Measurements from ENCODE around the gene WDR45. TPM values are rescaled to one million over a fixed set of nuclear protein-coding genes. Genes with fewer than 3 reads are reported as not detected.
"Not testable (repeated sequence)": the region's sequence is repeated elsewhere in the genome, so short reads cannot be mapped to it uniquely, and the experiment has no call there.

The WDR45 gene
- total RNA-seq, result 91.3 and 95.8 TPM in 2 replicates
- long read RNA-seq, transcript WDR45-207 (11 exons, 1,639 nt), result major isoform, 184 of 331 reads
- long read RNA-seq, transcript WDR45-224 (10 exons, 1,301 nt), result minor isoform, 28 of 331 reads
- long read RNA-seq, transcript WDR45-206 (11 exons, 1,381 nt), result minor isoform, 24 of 331 reads
- long read RNA-seq, partial matches to known transcripts, result 11 of 331 reads
- long read RNA-seq, other reads (novel, unspliced or antisense), result 82 of 331 reads

DNA sequence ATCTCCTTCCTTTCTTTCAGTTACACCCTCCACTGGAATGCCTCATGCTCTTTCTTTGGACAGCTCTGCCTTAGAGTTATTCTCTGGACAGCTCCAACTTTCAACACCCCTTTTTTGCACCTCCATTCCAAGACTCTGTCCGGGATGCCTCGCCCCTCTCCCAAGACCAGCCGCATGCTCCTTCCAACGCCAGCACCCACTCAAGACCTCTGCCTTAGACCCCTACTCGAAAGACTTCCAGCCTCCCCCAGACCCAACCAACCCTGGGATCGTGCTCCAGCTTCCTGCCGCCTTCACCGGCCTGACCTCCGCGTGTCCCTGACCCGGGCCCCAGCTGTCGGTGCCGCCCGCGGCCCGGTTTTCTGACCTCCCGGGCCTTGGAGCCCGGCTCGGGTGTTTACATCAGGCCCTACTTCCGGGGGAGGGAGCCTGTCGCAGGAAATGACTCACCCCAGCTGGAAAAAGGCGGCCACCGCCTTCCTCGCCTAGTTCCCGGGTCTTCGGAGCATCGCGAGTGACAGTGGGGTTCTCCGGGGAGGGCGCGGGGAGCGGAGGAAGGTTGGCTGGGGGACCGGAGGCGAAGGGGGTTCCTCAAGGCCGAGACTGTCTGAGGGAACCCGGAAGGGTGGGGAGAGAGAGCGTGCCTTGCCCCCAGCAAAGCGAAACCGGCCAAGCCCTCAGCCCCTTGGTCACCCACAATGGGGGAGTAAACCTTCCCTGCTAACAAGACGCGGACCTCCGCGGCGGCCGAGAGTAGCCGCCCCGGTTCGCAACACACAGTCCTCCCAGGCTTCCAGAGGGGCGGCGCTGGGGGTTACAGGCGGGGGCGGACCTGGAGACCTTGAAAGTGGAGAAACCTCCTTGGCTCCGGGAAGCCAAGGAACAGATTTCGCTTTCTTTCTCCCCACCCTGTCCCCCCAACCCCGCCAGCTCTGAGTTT is at the start of gene WDR45:
Gene WDR45, minus strand, starts transcription at position 399 of the 940 bp plus-strand sequence. CDS start 1,792 bp downstream, outside the sequence.
- DNase-seq (ENCODE audit: extremely low spot score, unreplicated experiment), result no peak
- peaks cover 9% of the 10 kb centered on the region for H3K4me1 Mint-ChIP-seq (ENCODE audit: unreplicated experiment)
- peak within 1 kb of the TSS; percentile 92 for H3K4me3 Mint-ChIP-seq (ENCODE audit: unreplicated experiment)
- no peaks in the 10 kb centered on the region for H3K27me3 Mint-ChIP-seq (ENCODE audit: unreplicated experiment)
- peaks cover 3% of the 10 kb centered on the region for H3K9me3 Mint-ChIP-seq (ENCODE audit: unreplicated experiment)
- H3K36me3 Mint-ChIP-seq (ENCODE audit: unreplicated experiment), result peaks cover 2% of the 10 kb centered on the region
- peak within 1 kb of the TSS; percentile 98 for H3K27ac Mint-ChIP-seq (ENCODE audit: unreplicated experiment)
- TF ChIP-seq, protein P1, sequence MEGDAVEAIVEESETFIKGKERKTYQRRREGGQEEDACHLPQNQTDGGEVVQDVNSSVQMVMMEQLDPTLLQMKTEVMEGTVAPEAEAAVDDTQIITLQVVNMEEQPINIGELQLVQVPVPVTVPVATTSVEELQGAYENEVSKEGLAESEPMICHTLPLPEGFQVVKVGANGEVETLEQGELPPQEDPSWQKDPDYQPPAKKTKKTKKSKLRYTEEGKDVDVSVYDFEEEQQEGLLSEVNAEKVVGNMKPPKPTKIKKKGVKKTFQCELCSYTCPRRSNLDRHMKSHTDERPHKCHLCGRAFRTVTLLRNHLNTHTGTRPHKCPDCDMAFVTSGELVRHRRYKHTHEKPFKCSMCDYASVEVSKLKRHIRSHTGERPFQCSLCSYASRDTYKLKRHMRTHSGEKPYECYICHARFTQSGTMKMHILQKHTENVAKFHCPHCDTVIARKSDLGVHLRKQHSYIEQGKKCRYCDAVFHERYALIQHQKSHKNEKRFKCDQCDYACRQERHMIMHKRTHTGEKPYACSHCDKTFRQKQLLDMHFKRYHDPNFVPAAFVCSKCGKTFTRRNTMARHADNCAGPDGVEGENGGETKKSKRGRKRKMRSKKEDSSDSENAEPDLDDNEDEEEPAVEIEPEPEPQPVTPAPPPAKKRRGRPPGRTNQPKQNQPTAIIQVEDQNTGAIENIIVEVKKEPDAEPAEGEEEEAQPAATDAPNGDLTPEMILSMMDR (IDR thresholded peaks at IDR 0.05), result no peak

DNA sequence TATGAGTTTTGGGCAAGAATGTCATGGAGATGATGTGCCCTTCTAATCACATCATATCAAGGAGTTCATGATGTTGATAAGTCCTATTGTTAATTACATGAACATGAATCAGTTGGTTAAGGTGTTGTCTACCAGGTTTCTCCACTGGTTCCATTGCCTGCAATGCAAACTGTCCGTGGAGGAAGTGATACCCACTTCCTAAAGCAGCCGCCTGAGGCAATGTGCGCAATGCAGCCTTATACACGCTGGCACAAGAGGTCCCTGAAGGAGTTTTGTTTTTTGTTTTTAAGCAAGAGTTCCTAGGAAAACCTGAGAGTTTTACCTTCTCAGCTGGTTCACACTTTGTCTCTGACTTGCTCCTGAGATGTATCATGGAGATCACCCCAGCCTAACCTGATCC is 49.7 kb upstream of the WDR45 start:
- DNase-seq (ENCODE audit: extremely low spot score, unreplicated experiment), result no peak
- TF ChIP-seq, protein P1 (IDR thresholded peaks at IDR 0.05), result no peak
- no peaks in the 10 kb centered on the region for H3K4me1 Mint-ChIP-seq (ENCODE audit: unreplicated experiment)
- no peak overlapping the region for H3K27ac Mint-ChIP-seq (ENCODE audit: unreplicated experiment)
- no peaks in the 10 kb centered on the region for H3K36me3 Mint-ChIP-seq (ENCODE audit: unreplicated experiment)
- H3K9me3 Mint-ChIP-seq (ENCODE audit: unreplicated experiment), result no peaks in the 10 kb centered on the region
- H3K27me3 Mint-ChIP-seq (ENCODE audit: unreplicated experiment), result no peaks in the 10 kb centered on the region
- H3K4me3 Mint-ChIP-seq (ENCODE audit: unreplicated experiment), result no peak overlapping the region

DNA sequence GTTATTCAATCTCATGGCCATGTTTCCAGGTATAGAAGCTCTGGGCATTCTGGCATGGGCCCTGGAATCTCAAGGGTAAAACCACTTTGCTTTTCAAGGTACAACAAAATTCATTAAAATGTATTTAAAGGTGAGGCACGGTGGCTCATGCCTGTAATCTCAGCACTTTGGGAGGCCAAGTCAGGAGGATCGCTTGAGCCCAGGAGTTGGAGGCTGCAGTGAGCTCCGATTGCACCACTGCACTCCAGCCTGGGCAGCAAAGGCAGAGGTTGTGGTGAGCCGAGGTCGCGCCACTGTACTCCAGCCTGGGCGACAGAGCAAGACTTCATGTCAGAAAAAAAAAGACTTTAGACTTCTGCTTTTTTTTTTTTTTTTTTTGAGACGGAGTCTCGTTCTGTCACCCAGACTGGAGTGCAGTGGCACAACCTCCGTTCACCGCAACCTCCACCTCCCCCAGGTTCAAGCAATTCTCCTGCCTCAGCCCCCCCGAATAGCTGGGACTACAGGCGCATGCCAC is 48.1 kb upstream of the WDR45 start:
- H3K4me1 Mint-ChIP-seq (ENCODE audit: unreplicated experiment); H3K4me3 Mint-ChIP-seq (ENCODE audit: unreplicated experiment); H3K27ac Mint-ChIP-seq (ENCODE audit: unreplicated experiment); H3K27me3 Mint-ChIP-seq (ENCODE audit: unreplicated experiment); H3K9me3 Mint-ChIP-seq (ENCODE audit: unreplicated experiment); H3K36me3 Mint-ChIP-seq (ENCODE audit: unreplicated experiment); DNase-seq (ENCODE audit: extremely low spot score, unreplicated experiment): not testable (repeated sequence)

DNA sequence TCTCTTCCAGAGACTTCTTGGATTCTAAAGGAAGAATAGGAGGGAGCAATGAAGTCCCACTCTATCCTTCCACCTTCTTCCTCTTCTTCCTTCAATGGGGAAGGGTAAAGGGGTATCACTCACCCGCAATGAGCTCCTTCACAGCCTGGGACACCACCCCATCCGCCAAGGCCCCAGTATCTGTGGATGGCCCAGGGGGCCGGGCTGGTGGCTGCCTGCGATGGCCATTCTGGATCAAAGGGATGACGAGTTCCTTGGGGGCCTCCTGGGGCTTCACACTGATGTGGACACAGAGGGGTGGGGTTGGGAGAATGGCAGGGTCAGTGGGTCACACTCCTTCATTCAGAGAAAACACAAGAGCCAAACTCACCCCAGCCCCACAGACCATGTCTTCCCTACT is 42.8 kb upstream of the WDR45 start:
- H3K4me1 Mint-ChIP-seq (ENCODE audit: unreplicated experiment), result peaks cover 4% of the 10 kb centered on the region
- TF ChIP-seq, protein P1 (IDR thresholded peaks at IDR 0.05), result no peak
- no peak for DNase-seq (ENCODE audit: extremely low spot score, unreplicated experiment)
- no peaks in the 10 kb centered on the region for H3K27me3 Mint-ChIP-seq (ENCODE audit: unreplicated experiment)
- peaks cover 3% of the 10 kb centered on the region for H3K36me3 Mint-ChIP-seq (ENCODE audit: unreplicated experiment)
- peak overlapping the region; percentile 94 for H3K27ac Mint-ChIP-seq (ENCODE audit: unreplicated experiment)
- peaks cover 5% of the 10 kb centered on the region for H3K9me3 Mint-ChIP-seq (ENCODE audit: unreplicated experiment)
- H3K4me3 Mint-ChIP-seq (ENCODE audit: unreplicated experiment), result peak overlapping the region; percentile 96

DNA sequence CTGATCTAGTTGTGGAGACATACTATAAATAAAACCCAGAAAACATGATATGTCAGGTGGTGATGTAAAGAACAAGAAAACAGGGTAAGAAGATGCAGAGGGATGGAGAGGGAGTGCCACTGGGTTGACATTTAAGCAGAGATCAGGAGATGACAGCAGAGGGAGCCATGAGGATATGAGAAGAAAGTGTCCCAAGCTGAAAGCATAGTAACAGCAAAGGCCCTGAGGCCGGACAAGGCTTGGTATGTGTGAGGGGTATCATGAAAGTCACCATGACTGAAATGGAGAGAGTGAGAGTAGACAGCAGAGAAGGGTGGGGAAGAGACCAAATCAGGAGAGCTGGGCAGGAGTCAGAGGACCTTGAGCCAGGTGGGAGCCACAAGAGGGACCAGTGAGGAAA is 40.4 kb upstream of the WDR45 start:
- H3K27me3 Mint-ChIP-seq (ENCODE audit: unreplicated experiment), result no peaks in the 10 kb centered on the region
- no peak overlapping the region for H3K4me3 Mint-ChIP-seq (ENCODE audit: unreplicated experiment)
- H3K4me1 Mint-ChIP-seq (ENCODE audit: unreplicated experiment), result peaks cover 4% of the 10 kb centered on the region
- TF ChIP-seq, protein P1 (IDR thresholded peaks at IDR 0.05), result no peak
- H3K27ac Mint-ChIP-seq (ENCODE audit: unreplicated experiment), result no peak overlapping the region
- peaks cover 11% of the 10 kb centered on the region for H3K36me3 Mint-ChIP-seq (ENCODE audit: unreplicated experiment)
- DNase-seq (ENCODE audit: extremely low spot score, unreplicated experiment), result no peak
- peaks cover 5% of the 10 kb centered on the region for H3K9me3 Mint-ChIP-seq (ENCODE audit: unreplicated experiment)

Measured in osteocyte (in vitro differentiated cells).